K562 (cell line): ENCODE measurements around the gene SETD5. TPM values are rescaled to one million over a fixed set of nuclear protein-coding genes. Genes with fewer than 3 reads are reported as not detected.
A peak's percentile ranks its signal among the peaks of the same experiment; 100 is the strongest.

Source experiments
- CBFA2T3 ChIP-seq: fragments of 450-650 bp; IDR thresholded peaks from 2 replicates; pipeline ENCODE4 v1.6.1; 2017
- CREB3L1 ChIP-seq: fragments of 450-650 bp; IDR thresholded peaks from 2 replicates; pipeline ENCODE4 v1.6.1; 2014; ENCODE audit warnings: low read depth, mild to moderate bottlenecking, moderate library complexity, borderline replicate concordance
- DLX4 ChIP-seq: fragments of 250-450 bp; sonication (Bioruptor Pico); IDR thresholded peaks from 2 replicates; pipeline ENCODE4 v1.6.1; 2021; ENCODE audit warnings: mild to moderate bottlenecking
- E2F8 ChIP-seq: fragments of 450-650 bp; IDR thresholded peaks from 2 replicates; pipeline ENCODE4 v1.7.1; 2018; ENCODE audit warnings: mild to moderate bottlenecking, low read depth; ENCODE audit not compliant: partially characterized antibody
- PCBP1 ChIP-seq: fragments of 200-400 bp; formaldehyde crosslinking; IDR thresholded peaks from 2 replicates; pipeline ENCODE4 v1.6.1; 2018; ENCODE audit warnings: mild to moderate bottlenecking, low read depth, low read length; ENCODE audit not compliant: poor library complexity, severe bottlenecking
- PHTF2 ChIP-seq: fragments of 250-450 bp; sonication (Bioruptor Pico); IDR thresholded peaks from 2 replicates; pipeline ENCODE4 v1.5.0; 2021; ENCODE audit warnings: mild to moderate bottlenecking
- TAF9B ChIP-seq: fragments of 450-650 bp; IDR thresholded peaks from 2 replicates; pipeline ENCODE4 v1.6.1; 2018; ENCODE audit warnings: mild to moderate bottlenecking; ENCODE audit not compliant: partially characterized antibody
- ZFPM2 ChIP-seq: fragments of 250-450 bp; sonication (Bioruptor Pico); IDR thresholded peaks from 2 replicates; pipeline ENCODE4 v1.5.1; 2022; ENCODE audit warnings: mild to moderate bottlenecking
- ZNF445 ChIP-seq: fragments of 250-450 bp; sonication (Bioruptor Pico); IDR thresholded peaks from 2 replicates; pipeline ENCODE4 v1.4.0; 2020; ENCODE audit warnings: low read depth, mild to moderate bottlenecking, moderate library complexity
- polyA plus RNA-seq, 8 experiments: library from polyadenylated mRNA; depleted of rRNA in 4 of 8; stranded (reverse) in 5 of 8; unstranded in 3 of 8; fragments of >200 nt; fragmentation: Nextera tagmentation in 2 of 8; fragmentation: Illumina TruSeq in 1 of 8; extraction: Ambion mirVana in 2 of 8; extraction: Trizol in 1 of 8; gene quantifications; 2 replicates each; pipeline versions ENCODE4 v1.2.1 to v1.2.3, GENCODE V29; 2011 to 2014; ENCODE audit warnings: inconsistent platforms in 1 of 8, missing spikeins in 1 of 8
- total RNA-seq, 7 experiments: library from RNA; depleted of rRNA in 6 of 7; stranded (reverse); fragments of >200 nt in 6 of 7; fragmentation: Illumina TruSeq in 2 of 7; extraction: Trizol in 2 of 7; gene quantifications; 2 replicates each; pipeline versions ENCODE4 v1.2.1 to v1.2.3, GENCODE V29; 2011 to 2021; ENCODE audit warnings: low replicate concordance in 1 of 7
- TF ChIP-seq, protein P1 (sequence below): fragments of 150-350 bp; conservative IDR thresholded peaks from 2 replicates; pipeline ENCODE4 v1.6.1; 2014; ENCODE audit warnings: low read length

The SETD5 gene
- total and polyA plus RNA-seq, 9 of the 15 experiments (the other 6 are each of a cell fraction or from before 2014, with no cell fraction given): 20.8 to 135 (median 87.2) TPM

DNA sequence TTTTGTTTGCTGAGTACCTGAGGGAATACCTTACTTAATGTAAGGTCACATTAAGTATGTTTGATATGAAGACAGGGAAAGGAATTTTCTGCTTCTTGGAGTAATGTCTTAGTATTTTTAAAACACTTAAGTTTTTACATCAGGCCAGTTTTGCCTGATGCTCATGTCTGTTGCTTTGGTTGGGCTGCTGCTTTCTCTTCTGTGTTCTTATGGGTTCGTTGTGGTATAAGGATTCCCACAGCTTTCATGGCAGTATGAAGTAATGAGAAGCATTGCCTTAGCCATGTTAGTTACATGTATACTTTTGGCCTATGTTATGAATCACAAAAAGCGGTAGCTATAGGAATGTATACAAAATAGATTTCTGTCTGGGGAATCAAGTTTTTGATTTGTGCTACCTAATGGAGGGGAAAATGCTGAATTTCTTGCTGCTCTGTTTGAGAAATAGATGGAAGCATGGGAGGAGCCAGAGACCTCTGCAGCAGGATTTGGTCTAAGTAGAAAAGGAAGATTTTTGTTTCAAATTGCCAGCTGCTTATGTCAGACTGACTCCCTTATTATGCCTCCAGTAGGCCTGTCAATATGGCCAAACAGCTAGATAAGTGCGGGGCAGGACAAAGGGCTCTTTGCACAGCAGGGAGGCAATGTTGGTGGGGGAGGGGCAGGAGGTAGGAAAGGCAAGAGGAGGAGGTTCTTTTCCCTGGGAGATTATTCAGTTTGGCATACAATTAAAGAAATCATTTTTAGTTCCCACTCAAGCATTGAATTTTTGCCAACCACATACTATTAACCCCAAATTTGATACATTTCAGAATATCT lies 5.2 kb downstream of the SETD5 start (continued):
- peak; percentile 74 for TF ChIP-seq E2F8
- 0 out of 2 replicates have a peak, but pooled peaks have one; percentile 32 for TF ChIP-seq CREB3L1
- no peak for TF ChIP-seq ZNF445
- no peak for TF ChIP-seq DLX4 (CRISPR knock-in tag)
- TF ChIP-seq, protein P1, sequence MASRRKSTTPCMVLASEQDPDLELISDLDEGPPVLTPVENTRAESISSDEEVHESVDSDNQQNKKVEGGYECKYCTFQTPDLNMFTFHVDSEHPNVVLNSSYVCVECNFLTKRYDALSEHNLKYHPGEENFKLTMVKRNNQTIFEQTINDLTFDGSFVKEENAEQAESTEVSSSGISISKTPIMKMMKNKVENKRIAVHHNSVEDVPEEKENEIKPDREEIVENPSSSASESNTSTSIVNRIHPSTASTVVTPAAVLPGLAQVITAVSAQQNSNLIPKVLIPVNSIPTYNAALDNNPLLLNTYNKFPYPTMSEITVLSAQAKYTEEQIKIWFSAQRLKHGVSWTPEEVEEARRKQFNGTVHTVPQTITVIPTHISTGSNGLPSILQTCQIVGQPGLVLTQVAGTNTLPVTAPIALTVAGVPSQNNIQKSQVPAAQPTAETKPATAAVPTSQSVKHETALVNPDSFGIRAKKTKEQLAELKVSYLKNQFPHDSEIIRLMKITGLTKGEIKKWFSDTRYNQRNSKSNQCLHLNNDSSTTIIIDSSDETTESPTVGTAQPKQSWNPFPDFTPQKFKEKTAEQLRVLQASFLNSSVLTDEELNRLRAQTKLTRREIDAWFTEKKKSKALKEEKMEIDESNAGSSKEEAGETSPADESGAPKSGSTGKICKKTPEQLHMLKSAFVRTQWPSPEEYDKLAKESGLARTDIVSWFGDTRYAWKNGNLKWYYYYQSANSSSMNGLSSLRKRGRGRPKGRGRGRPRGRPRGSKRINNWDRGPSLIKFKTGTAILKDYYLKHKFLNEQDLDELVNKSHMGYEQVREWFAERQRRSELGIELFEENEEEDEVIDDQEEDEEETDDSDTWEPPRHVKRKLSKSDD: peak; percentile 44; the same call in 1 of the 2 replicates
- no peak for TF ChIP-seq PCBP1
- TF ChIP-seq CBFA2T3: peak; percentile 68
- peak; percentile 33 for TF ChIP-seq TAF9B
- no peak for TF ChIP-seq ZFPM2
- TF ChIP-seq PHTF2 (CRISPR knock-in tag): no peak
